ENCODE results near the gene PKP1. TPM values are rescaled to one million over a fixed set of nuclear protein-coding genes. Genes with fewer than 3 reads are reported as not detected.

PKP1 gene
- total and polyA plus RNA-seq, 10 of the 15 experiments (the other 5 are each of a cell fraction or from before 2014, with no cell fraction given), result 0.03 TPM; not detected in 9

- Histone ChIP-seq H3K4me2 (ENCODE audit: control insufficient read depth, insufficient read depth) (no peak overlapping the region), H3K79me2 (ENCODE audit: control insufficient read depth, insufficient read depth, low read length) (no peaks in the 10 kb centered on the region), H3K27ac (ENCODE audit: control insufficient read depth, insufficient read depth) (no peak overlapping the region), H3K9ac (ENCODE audit: control insufficient read depth, insufficient read depth, low read length) (no peak overlapping the region), H2AFZ (ENCODE audit: control insufficient read depth, low read depth, low read length) (no peak overlapping the region), H3K4me1 (ENCODE audit: control insufficient read depth, insufficient read depth, low read length) (no peaks in the 10 kb centered on the region), H3K4me3 (no peak overlapping the region), H3K9me3 (replicated peaks; ENCODE audit: control insufficient read depth, insufficient read depth, low read length) (no peaks in the 10 kb centered on the region), H4K20me1 (ENCODE audit: control insufficient read depth, insufficient read depth) (no peaks in the 10 kb centered on the region), H3K27me3 (replicated peaks in 1 of 2; ENCODE audit: control insufficient read depth in 2 of 2, insufficient read depth in 2 of 2, low read length in 1 of 2) (no peaks in the 10 kb centered on the region), H3K36me3 (ENCODE audit: control insufficient read depth in 2 of 2, insufficient read depth in 2 of 2, low read length in 1 of 2) (no peaks in the 10 kb centered on the region)
- FAIRE-seq (no peak), ATAC-seq (no peak), DNase-seq (ENCODE audit: low read depth, low spot score) (no peak)
- CTCF ChIA-PET, result interaction anchor here (1.2 to 2.2 kb wide), 3 partner anchors 11 to 229 kb away, joined by 6 to 9 read pairs (median 7); no protein-coding TSS in a partner anchor
- in situ Hi-C loops (cut with MboI), result no loop called here
- 0% methylated on average over 6 of the region's 6 CpGs for WGBS (ENCODE audit: insufficient coverage, insufficient replicate concordance, low lambda C conversion rate, missing lambda C conversion rate)
- BruUV-seq (replicated peaks), result no TSS peak
- intact Hi-C loops (cut with micrococcal nuclease; ENCODE audit: unreplicated experiment), result loop anchor here (5.0 to 10.0 kb wide), 2 partner anchors 94 to 262 kb away; no protein-coding TSS in a partner anchor
- SMC1A ChIA-PET (ENCODE audit: uncharacterized antibody, unreplicated experiment), result interaction anchor here (1.6 kb wide), 1 partner anchor 106 kb away, joined by 7 read pairs; no protein-coding TSS in a partner anchor
- POLR2A ChIA-PET, result no interaction called here
- RAD21 ChIA-PET (ENCODE audit: unreplicated experiment), result no interaction called here
- no peak for TF ChIP-seq CEBPZ (IDR thresholded peaks at IDR 0.05; ENCODE audit: low read depth, low read length)
- TF ChIP-seq NBN (IDR thresholded peaks at IDR 0.05), result no peak
- TF ChIP-seq BCL11A (IDR thresholded peaks at IDR 0.05; ENCODE audit: low read depth, low read length), result no peak
- no peak for TF ChIP-seq E2F8 (IDR thresholded peaks at IDR 0.05; ENCODE audit: low read depth, partially characterized antibody)
- TF ChIP-seq ZNF217 (IDR thresholded peaks at IDR 0.05), result no peak
- no peak for TF ChIP-seq ZNF24 (IDR thresholded peaks at IDR 0.05)
- no peak for TF ChIP-seq RFX5 (IDR thresholded peaks at IDR 0.05; ENCODE audit: low read depth, low read length)
- TF ChIP-seq POLR2AphosphoS2 (IDR thresholded peaks at IDR 0.05; ENCODE audit: low read depth, low read length), result no peak
- no peak for TF ChIP-seq TAF1 (IDR thresholded peaks at IDR 0.05; ENCODE audit: borderline replicate concordance, low read depth, low read length)
- no peak for TF ChIP-seq E4F1 (IDR thresholded peaks at IDR 0.05; ENCODE audit: borderline replicate concordance, partially characterized antibody)
- TF ChIP-seq TCF3 (IDR thresholded peaks at IDR 0.05; ENCODE audit: borderline replicate concordance, insufficient read depth, low read depth, low read length), result no peak
- TF ChIP-seq SMAD5 (IDR thresholded peaks at IDR 0.05; ENCODE audit: low read depth), result no peak
- no peak for TF ChIP-seq CHD2 (IDR thresholded peaks at IDR 0.05; ENCODE audit: borderline replicate concordance, low read depth, low read length)
- TF ChIP-seq RCOR1 (conservative IDR thresholded peaks at IDR 0.05; ENCODE audit: low read depth, low read length), result no peak
- TF ChIP-seq MTA2 (IDR thresholded peaks at IDR 0.05; ENCODE audit: low read depth), result no peak
Observed at GRCh38 chr1:201252944-201253371, 30.3 kb upstream of the PKP1 start.
